Measurements from ENCODE around the gene RALGPS1. TPM values are rescaled to one million over a fixed set of nuclear protein-coding genes. Genes with fewer than 3 reads are reported as not detected.

The RALGPS1 gene
- total and polyA plus RNA-seq, 7 donors, result 3.9 to 7.7 (median 5.4) TPM

DNA sequence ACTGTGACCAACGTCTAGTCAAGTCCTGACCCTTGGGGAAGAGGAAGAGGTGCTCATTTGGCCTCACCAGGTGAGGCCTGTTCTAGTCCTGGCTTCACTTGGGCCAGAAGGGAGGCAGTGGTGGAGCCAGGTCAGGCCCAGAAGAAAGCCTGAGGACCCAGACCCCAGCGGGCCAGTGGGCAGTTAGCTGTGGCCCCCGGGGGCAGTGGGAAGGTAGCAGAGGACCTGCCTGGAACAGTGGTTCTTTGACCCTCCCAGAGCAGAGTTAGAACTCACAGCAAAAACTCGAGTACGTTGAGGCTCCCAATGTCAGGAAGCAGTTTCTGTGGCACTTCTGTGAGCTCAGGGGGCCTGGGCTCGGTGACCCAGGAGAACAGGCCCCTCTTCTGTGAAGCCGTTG lies 284.0 kb downstream of the RALGPS1 start:
- Histone ChIP-seq H3K4me1 (peaks cover 44% of the 10 kb centered on the region), H3K4me3 (no peak overlapping the region), H3K9me3 (no peaks in the 10 kb centered on the region), H3K27me3 (ENCODE audit: insufficient read depth in 3 of 3, low read length in 2 of 3) (no peaks in the 10 kb centered on the region), H3K36me3 (ENCODE audit: insufficient read depth in 1 of 2, low read depth in 1 of 2) (no peaks in the 10 kb centered on the region), H3K27ac (peak overlapping the region; percentile 5)
- WGBS, 3 donors, result 72 to 83% (median 81%) methylated on average over 7 of the region's 7 CpGs
- TF ChIP-seq, protein P1, sequence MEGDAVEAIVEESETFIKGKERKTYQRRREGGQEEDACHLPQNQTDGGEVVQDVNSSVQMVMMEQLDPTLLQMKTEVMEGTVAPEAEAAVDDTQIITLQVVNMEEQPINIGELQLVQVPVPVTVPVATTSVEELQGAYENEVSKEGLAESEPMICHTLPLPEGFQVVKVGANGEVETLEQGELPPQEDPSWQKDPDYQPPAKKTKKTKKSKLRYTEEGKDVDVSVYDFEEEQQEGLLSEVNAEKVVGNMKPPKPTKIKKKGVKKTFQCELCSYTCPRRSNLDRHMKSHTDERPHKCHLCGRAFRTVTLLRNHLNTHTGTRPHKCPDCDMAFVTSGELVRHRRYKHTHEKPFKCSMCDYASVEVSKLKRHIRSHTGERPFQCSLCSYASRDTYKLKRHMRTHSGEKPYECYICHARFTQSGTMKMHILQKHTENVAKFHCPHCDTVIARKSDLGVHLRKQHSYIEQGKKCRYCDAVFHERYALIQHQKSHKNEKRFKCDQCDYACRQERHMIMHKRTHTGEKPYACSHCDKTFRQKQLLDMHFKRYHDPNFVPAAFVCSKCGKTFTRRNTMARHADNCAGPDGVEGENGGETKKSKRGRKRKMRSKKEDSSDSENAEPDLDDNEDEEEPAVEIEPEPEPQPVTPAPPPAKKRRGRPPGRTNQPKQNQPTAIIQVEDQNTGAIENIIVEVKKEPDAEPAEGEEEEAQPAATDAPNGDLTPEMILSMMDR (IDR thresholded peaks at IDR 0.05), result no peak
- DNase-seq, result peak; percentile 3 to 43
- no peak for ATAC-seq
- intact Hi-C loops (cut with DNase I), result loop anchor here (2.0 to 5.0 kb wide), 4 partner anchors 76 to 258 kb away; partner anchors contain the start of gene ANGPTL2 (in 1 of the 2)

DNA sequence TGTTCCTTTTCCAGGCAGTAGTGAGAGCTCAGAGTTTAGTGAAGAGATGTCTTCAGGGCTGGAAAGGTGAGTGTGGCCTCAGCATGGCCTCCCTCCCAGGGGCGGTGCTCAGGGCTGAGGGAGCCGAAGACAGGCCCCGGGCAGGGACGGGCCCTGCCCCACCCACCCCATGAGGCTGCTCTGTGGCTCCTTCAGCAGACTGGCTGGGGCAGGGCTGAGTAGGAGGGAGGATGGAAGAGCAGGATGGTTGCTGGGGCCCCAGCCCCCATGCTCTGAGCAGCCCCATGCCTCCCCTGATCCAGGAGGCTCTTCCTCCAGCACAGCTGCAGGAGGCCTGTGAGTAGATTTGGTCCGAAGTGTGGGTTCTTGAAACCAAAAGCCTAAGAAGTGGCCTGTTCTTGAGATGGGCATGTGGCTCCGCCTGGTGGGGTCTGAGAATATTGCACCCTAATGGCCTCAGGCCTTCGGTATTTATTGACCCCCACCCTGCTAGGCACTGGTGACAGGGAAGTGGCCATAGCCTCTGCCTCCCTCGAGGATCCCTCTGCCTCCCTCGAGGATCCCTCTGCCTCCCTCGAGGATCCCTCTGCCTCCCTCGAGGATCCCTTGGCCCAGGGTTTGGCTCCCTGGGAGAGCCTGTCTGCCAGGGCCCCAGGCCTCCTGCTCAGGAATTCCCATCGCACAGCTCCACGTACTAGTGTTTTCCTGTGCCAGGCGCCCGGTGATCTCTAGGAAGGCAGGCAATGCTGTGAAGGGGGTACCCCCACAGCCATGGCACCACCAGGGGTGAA lies 284.6 kb downstream of the RALGPS1 start:
- peaks cover 44% of the 10 kb centered on the region for H3K4me1 ChIP-seq
- H3K9me3 ChIP-seq, result no peaks in the 10 kb centered on the region
- peak; percentile 58 to 84 (median 68) for ATAC-seq
- peak overlapping the region; percentile 5 for H3K27ac ChIP-seq
- H3K27me3 ChIP-seq (ENCODE audit: insufficient read depth in 3 of 3, low read length in 2 of 3), result no peaks in the 10 kb centered on the region
- peak; percentile 82 to 88 for DNase-seq
- intact Hi-C loops (cut with DNase I), result loop anchor here (1.0 to 5.0 kb wide), 5 partner anchors 77 to 258 kb away; partner anchors contain the start of gene ANGPTL2 (in 1 of the 2)
- H3K4me3 ChIP-seq, result no peak overlapping the region
- H3K36me3 ChIP-seq (ENCODE audit: insufficient read depth in 1 of 2, low read depth in 1 of 2), result no peaks in the 10 kb centered on the region
- TF ChIP-seq, protein P1 (IDR thresholded peaks at IDR 0.05), result peak; percentile 90
- WGBS, 3 donors, result 24 to 40% (median 24%) methylated on average over 14 to 15 of the region's 15 CpGs

DNA sequence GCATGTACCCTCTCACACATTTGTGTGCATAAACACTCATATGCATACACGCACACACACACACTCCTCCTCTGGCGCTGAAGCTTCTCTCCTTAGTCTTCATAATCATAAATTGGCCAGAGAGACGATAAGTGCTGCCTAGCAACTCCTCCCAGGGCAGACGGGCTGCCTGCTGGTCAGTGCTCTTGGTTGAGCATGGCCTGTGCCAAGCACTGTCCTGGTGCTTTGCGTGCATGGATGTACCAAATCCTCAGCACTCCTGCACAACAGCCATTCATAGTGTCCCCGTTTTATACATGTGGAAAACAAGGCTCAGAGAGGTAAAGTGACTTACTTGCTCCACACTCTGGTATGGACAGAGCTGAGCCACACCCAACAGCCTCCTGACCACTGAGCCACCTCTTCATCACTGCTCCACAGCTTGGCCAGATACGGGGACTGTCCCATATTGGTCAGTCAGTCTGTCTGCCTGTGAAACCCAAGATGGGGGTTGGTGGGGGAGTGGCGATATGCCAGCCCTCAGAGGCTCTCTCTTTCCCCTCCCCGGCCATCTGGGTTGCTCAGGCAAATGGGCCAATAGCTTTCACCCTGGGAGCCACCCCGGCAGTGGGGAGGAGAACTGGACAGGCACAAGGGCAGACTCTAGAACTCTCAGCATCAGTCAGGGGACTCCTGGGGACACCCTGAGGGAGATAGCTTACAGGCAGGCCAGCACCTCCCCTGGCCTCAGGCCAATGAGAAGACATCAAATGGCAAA lies 285.7 kb downstream of the RALGPS1 start:
- intact Hi-C loops (cut with DNase I), result no loop called here
- ATAC-seq (no peak), DNase-seq (peak; percentile 9 to 44)
- Histone ChIP-seq H3K36me3 (ENCODE audit: insufficient read depth in 1 of 2, low read depth in 1 of 2) (no peaks in the 10 kb centered on the region), H3K27me3 (ENCODE audit: insufficient read depth in 3 of 3, low read length in 2 of 3) (no peaks in the 10 kb centered on the region), H3K9me3 (no peaks in the 10 kb centered on the region), H3K4me3 (no peak overlapping the region), H3K27ac (no peak overlapping the region), H3K4me1 (peaks cover 47% of the 10 kb centered on the region)
- TF ChIP-seq, protein P1 (IDR thresholded peaks at IDR 0.05), result no peak
- WGBS, 3 donors, result 80 to 82% (median 81%) methylated on average over 10 of the region's 10 CpGs

DNA sequence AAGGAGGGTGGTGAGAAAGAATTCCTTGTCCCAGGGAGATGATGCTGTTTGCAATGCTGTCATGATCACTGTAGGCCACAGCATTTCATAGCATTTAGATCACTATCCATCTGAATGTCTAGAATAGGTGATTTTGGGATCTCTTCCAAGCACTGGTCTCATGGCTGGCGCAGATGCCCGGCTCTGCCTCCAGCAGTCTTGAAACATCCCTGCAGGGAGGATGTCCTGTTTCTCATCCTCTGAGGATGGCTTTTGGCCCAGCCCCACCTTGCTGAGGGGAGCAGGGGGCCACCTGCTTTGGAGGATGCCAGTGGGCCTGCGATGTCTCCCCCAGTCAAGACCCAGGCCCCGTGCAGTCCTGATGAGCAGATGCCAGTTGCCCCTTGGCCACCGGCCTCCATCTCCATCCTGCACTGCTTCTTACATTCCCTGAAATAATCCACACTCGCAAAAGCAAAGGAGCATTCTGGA lies 286.5 kb downstream of the RALGPS1 start:
- Histone ChIP-seq H3K4me3 (no peak overlapping the region), H3K27me3 (ENCODE audit: insufficient read depth in 3 of 3, low read length in 2 of 3) (no peaks in the 10 kb centered on the region), H3K36me3 (ENCODE audit: insufficient read depth in 1 of 2, low read depth in 1 of 2) (no peaks in the 10 kb centered on the region), H3K27ac (no peak overlapping the region), H3K9me3 (no peaks in the 10 kb centered on the region), H3K4me1 (peaks cover 52% of the 10 kb centered on the region)
- 93 to 94% (median 93%) methylated on average over 6 of the region's 6 CpGs for WGBS, 3 donors
- TF ChIP-seq, protein P1 (IDR thresholded peaks at IDR 0.05), result no peak
- intact Hi-C loops (cut with DNase I), result no loop called here
- no peak for ATAC-seq
- peak; percentile 10 to 32 for DNase-seq
